Pulmonary artery endothelial cell (primary cell): ENCODE results near the gene SFN. TPM values are rescaled to one million over a fixed set of nuclear protein-coding genes. Genes with fewer than 3 reads are reported as not detected.

Experiments used
- DNase-seq: peaks from one replicate; pipeline ENCODE4 v3.0.0-alpha.2; 2011; ENCODE audit warnings: low read depth, low spot score
- total RNA-seq: library from RNA; depleted of rRNA; stranded (reverse); fragments of >200 nt; gene quantifications from 2 replicates; pipeline ENCODE4 v1.2.3, GENCODE V29; 2014

The SFN gene
- total RNA-seq, 1 donor from 2014 or later = 0.13 TPM

- DNase-seq = no peak
Measured at GRCh38 chr1:26911399-26912146, 48.6 kb downstream of the SFN start.

- no peak for DNase-seq
Measured at GRCh38 chr1:26912147-26912490, 49.2 kb downstream of the SFN start.

GRCh38 chr1:26913389-26913753, 50.4 kb downstream of the SFN start:
- DNase-seq = no peak

Other genes with a start within 250 kb of the SFN start
- gene ARID1A, start 167.1 kb upstream of the SFN start, total RNA-seq = 12.5 and 15.1 TPM in 2 replicates
- gene PIGV, start 75.2 kb upstream of the SFN start, total RNA-seq = 7.3 and 8.3 TPM in 2 replicates
- gene ZDHHC18, start 36.5 kb upstream of the SFN start, total RNA-seq = 6.5 and 12.9 TPM in 2 replicates
- gene GPN2, start 27.1 kb downstream of the SFN start, total RNA-seq = 12.4 and 21.5 TPM in 2 replicates
- 12.6 and 14.4 TPM in 2 replicates for gene GPATCH3, start 37.3 kb downstream of the SFN start, total RNA-seq
- not detected in 2 replicates for gene NR0B2, start 50.8 kb downstream of the SFN start, total RNA-seq
- 55.1 and 72.5 TPM in 2 replicates for gene NUDC, start 58.6 kb downstream of the SFN start, total RNA-seq
- gene KDF1, start 97.3 kb downstream of the SFN start, total RNA-seq = not detected in 2 replicates
- gene TRNP1, start 130.5 kb downstream of the SFN start, total RNA-seq = 10.9 and 12.3 TPM in 2 replicates
- 0.59 and 0.71 TPM in 2 replicates for gene TENT5B, start 149.7 kb downstream of the SFN start, total RNA-seq